ENCODE results near the gene MYMX. TPM values are rescaled to one million over a fixed set of nuclear protein-coding genes. Genes with fewer than 3 reads are reported as not detected.

Gene MYMX
- polyA plus RNA-seq, 1 donor from 2014 or later: not detected

DNA sequence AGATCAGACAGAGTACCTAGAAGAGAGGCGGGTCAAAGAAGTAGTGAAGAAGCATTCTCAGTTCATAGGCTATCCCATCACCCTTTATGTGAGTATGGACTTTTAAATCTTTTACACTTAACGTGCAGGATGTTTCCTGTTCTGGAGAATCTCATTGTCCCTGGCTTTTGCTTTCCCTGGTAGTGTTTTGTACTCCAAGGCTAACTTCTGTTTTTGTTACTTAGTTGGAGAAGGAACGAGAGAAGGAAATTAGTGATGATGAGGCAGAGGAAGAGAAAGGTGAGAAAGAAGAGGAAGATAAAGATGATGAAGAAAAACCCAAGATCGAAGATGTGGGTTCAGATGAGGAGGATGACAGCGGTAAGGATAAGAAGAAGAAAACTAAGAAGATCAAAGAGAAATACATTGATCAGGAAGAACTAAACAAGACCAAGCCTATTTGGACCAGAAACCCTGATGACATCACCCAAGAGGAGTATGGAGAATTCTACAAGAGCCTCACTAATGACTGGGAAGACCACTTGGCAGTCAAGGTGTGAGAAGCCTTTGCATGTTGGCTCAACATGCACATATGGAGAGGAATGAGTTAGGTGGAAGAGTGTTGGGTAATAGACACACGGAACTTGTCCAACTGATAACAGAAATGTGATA lies 33.5 kb downstream of the MYMX start:
- H4K20me1 ChIP-seq (ENCODE audit: insufficient read depth): peaks cover 5% of the 10 kb centered on the region
- H3K9ac ChIP-seq (ENCODE audit: low read length): no peak overlapping the region
- peak overlapping the region; percentile 99 for H3K4me3 ChIP-seq (ENCODE audit: low read length)
- peaks cover 50% of the 10 kb centered on the region for H3K79me2 ChIP-seq (replicated peaks; ENCODE audit: insufficient read depth, low read length)
- no peak for TF ChIP-seq POLR2AphosphoS5 (IDR thresholded peaks at IDR 0.05)
- no peak for TF ChIP-seq MXI1 (conservative IDR thresholded peaks at IDR 0.05; ENCODE audit: poor library complexity, severe bottlenecking)
- no peak for TF ChIP-seq CTCF (IDR thresholded peaks at IDR 0.05; ENCODE audit: poor library complexity, severe bottlenecking)
- no peak for TF ChIP-seq EP300 (conservative IDR thresholded peaks at IDR 0.05; ENCODE audit: poor library complexity, severe bottlenecking)
- TF ChIP-seq EZH2 (IDR thresholded peaks at IDR 0.05; ENCODE audit: borderline replicate concordance, insufficient read depth, low read length, poor library complexity, severe bottlenecking): no peak
- no peak for TF ChIP-seq RAD21 (conservative IDR thresholded peaks at IDR 0.05)
- no peak for TF ChIP-seq TAF1 (IDR thresholded peaks at IDR 0.05; ENCODE audit: low read depth)
- no peak for TF ChIP-seq REST (IDR thresholded peaks at IDR 0.05; ENCODE audit: borderline replicate concordance)
- H3K27ac ChIP-seq (ENCODE audit: low read length): no peak overlapping the region
- peaks cover 16% of the 10 kb centered on the region for H3K36me3 ChIP-seq (ENCODE audit: insufficient read depth, low read length)
- no peaks in the 10 kb centered on the region for H3K9me3 ChIP-seq (ENCODE audit: low read length)
- no peaks in the 10 kb centered on the region for H3K27me3 ChIP-seq (ENCODE audit: insufficient read depth, low read depth, low read length)
- H3K4me2 ChIP-seq (ENCODE audit: low read length): no peak overlapping the region
- H3F3A ChIP-seq (ENCODE audit: insufficient read depth, low read length, poor library complexity, severe bottlenecking): no peaks in the 10 kb centered on the region
- H2AFZ ChIP-seq (ENCODE audit: low read depth, low read length): no peak overlapping the region
- no peaks in the 10 kb centered on the region for H3K9me2 ChIP-seq (ENCODE audit: insufficient read depth, low read length)

- no peak overlapping the region for H3K9ac ChIP-seq (ENCODE audit: low read length)
- H3K9me2 ChIP-seq (ENCODE audit: insufficient read depth, low read length): no peaks in the 10 kb centered on the region
- H3F3A ChIP-seq (ENCODE audit: insufficient read depth, low read length, poor library complexity, severe bottlenecking): no peaks in the 10 kb centered on the region
- peak overlapping the region; percentile 99 for H3K4me3 ChIP-seq (ENCODE audit: low read length)
- no peak overlapping the region for H3K4me2 ChIP-seq (ENCODE audit: low read length)
- no peaks in the 10 kb centered on the region for H3K27me3 ChIP-seq (ENCODE audit: insufficient read depth, low read depth, low read length)
- no peak for TF ChIP-seq SMC3 (conservative IDR thresholded peaks at IDR 0.05; ENCODE audit: poor library complexity)
- no peak for TF ChIP-seq EZH2 (IDR thresholded peaks at IDR 0.05; ENCODE audit: borderline replicate concordance, insufficient read depth, low read length, poor library complexity, severe bottlenecking)
- TF ChIP-seq CTCF (IDR thresholded peaks at IDR 0.05; ENCODE audit: poor library complexity, severe bottlenecking): no peak
- TF ChIP-seq TAF1 (IDR thresholded peaks at IDR 0.05; ENCODE audit: low read depth): no peak
- TF ChIP-seq RAD21 (conservative IDR thresholded peaks at IDR 0.05): no peak
- TF ChIP-seq EP300 (conservative IDR thresholded peaks at IDR 0.05; ENCODE audit: poor library complexity, severe bottlenecking): no peak
- TF ChIP-seq REST (IDR thresholded peaks at IDR 0.05; ENCODE audit: borderline replicate concordance): no peak
- no peak for TF ChIP-seq MXI1 (conservative IDR thresholded peaks at IDR 0.05; ENCODE audit: poor library complexity, severe bottlenecking)
- TF ChIP-seq POLR2AphosphoS5 (IDR thresholded peaks at IDR 0.05): no peak
- H2AFZ ChIP-seq (ENCODE audit: low read depth, low read length): no peak overlapping the region
- H3K27ac ChIP-seq (ENCODE audit: low read length): no peak overlapping the region
- no peaks in the 10 kb centered on the region for H3K9me3 ChIP-seq (ENCODE audit: low read length)
- peaks cover 55% of the 10 kb centered on the region for H3K79me2 ChIP-seq (replicated peaks; ENCODE audit: insufficient read depth, low read length)
- peaks cover 5% of the 10 kb centered on the region for H4K20me1 ChIP-seq (ENCODE audit: insufficient read depth)
- H3K36me3 ChIP-seq (ENCODE audit: insufficient read depth, low read length): peaks cover 16% of the 10 kb centered on the region
Measured at GRCh38 chr6:44250718-44251123, 34.0 kb downstream of the MYMX start.

Data from neural cell (in vitro differentiated cells).